SK-N-SH treated with all-trans-retinoic acid at 6 μM for 48 hours (cell line): Measurements from ENCODE around the gene TIGD3.

Experiments used
- ATAC-seq: fragments of 200-7000 bp; cut with Tn5 transposase; 3 replicates; pipeline ENCODE4 v1.9.1; 2020; ENCODE audit warnings: mild to moderate bottlenecking, moderate library complexity
- ARNTL ChIP-seq: fragments of 450-650 bp; formaldehyde crosslinking; IDR thresholded peaks from 2 replicates; pipeline ENCODE4 v1.5.0; 2020; ENCODE audit warnings: low read depth, mild to moderate bottlenecking, moderate library complexity, borderline replicate concordance
- BACH2 ChIP-seq: fragments of 250-450 bp; sonication (Bioruptor Pico); IDR thresholded peaks from 2 replicates; pipeline ENCODE4 v1.9.0; 2021; ENCODE audit warnings: mild to moderate bottlenecking, borderline replicate concordance
- CREB5 ChIP-seq: fragments of 250-450 bp; sonication (Bioruptor Pico); IDR thresholded peaks from 2 replicates; pipeline ENCODE4 v1.5.1; 2020; ENCODE audit warnings: low read depth, mild to moderate bottlenecking, moderate library complexity
- CSDC2 ChIP-seq: fragments of 250-450 bp; sonication (Bioruptor Pico); IDR thresholded peaks from 2 replicates; pipeline ENCODE4 v1.5.0; 2020; ENCODE audit warnings: mild to moderate bottlenecking, moderate library complexity
- CSRNP3 ChIP-seq: fragments of 250-450 bp; sonication (Bioruptor Pico); IDR thresholded peaks from 2 replicates; pipeline ENCODE4 v1.5.1; 2021; ENCODE audit warnings: mild to moderate bottlenecking, moderate library complexity
- ESRRG ChIP-seq: fragments of 250-450 bp; sonication (Bioruptor Pico); IDR thresholded peaks from 2 replicates; pipeline ENCODE4 v1.6.1; 2021; ENCODE audit warnings: mild to moderate bottlenecking
- ISL1 ChIP-seq: fragments of 250-450 bp; sonication (Bioruptor Pico); IDR thresholded peaks from 2 replicates; pipeline ENCODE4 v2.1.2; 2022; ENCODE audit warnings: mild to moderate bottlenecking, moderate library complexity
- OSR1 ChIP-seq: fragments of 250-450 bp; sonication (Bioruptor Pico); IDR thresholded peaks from 2 replicates; pipeline ENCODE4 v1.8.0; 2022; ENCODE audit warnings: moderate library complexity, mild to moderate bottlenecking, inconsistent platforms
- PATZ1 ChIP-seq: fragments of 250-450 bp; sonication (Bioruptor Pico); IDR thresholded peaks from 2 replicates; pipeline ENCODE4 v1.8.0; 2020; ENCODE audit warnings: mild to moderate bottlenecking, moderate library complexity, borderline replicate concordance
- POU6F1 ChIP-seq: fragments of 250-450 bp; sonication (Bioruptor Pico); IDR thresholded peaks from 2 replicates; pipeline ENCODE4 v1.8.0; 2021; ENCODE audit warnings: low read depth, mild to moderate bottlenecking, moderate library complexity, borderline replicate concordance
- RARB ChIP-seq: fragments of 250-450 bp; sonication (Bioruptor Pico); IDR thresholded peaks from 2 replicates; pipeline ENCODE4 v1.8.0; 2021; ENCODE audit warnings: mild to moderate bottlenecking, moderate library complexity
- SNAI2 ChIP-seq: fragments of 250-450 bp; sonication (Bioruptor Pico); IDR thresholded peaks from 2 replicates; pipeline ENCODE4 v1.5.0; 2020; ENCODE audit warnings: mild to moderate bottlenecking, moderate library complexity
- TOX ChIP-seq: fragments of 250-450 bp; sonication (Bioruptor Pico); IDR thresholded peaks from 2 replicates; pipeline ENCODE4 v1.8.0; 2021; ENCODE audit warnings: mild to moderate bottlenecking, moderate library complexity, borderline replicate concordance
- TSHZ2 ChIP-seq: fragments of 250-450 bp; sonication (Bioruptor Pico); IDR thresholded peaks from 2 replicates; pipeline ENCODE4 v1.5.0; 2020; ENCODE audit warnings: mild to moderate bottlenecking, moderate library complexity
- ZC3H10 ChIP-seq: fragments of 250-450 bp; sonication (Bioruptor Pico); IDR thresholded peaks from 2 replicates; pipeline ENCODE4 v1.5.1; 2021; ENCODE audit warnings: mild to moderate bottlenecking, moderate library complexity
- ZFP30 ChIP-seq: fragments of 450-650 bp; formaldehyde crosslinking; IDR thresholded peaks from 2 replicates; pipeline ENCODE4 v1.5.0; 2022; ENCODE audit warnings: mild to moderate bottlenecking, moderate library complexity
- ZNF70 ChIP-seq: fragments of 450-650 bp; formaldehyde crosslinking; IDR thresholded peaks from 2 replicates; pipeline ENCODE4 v1.5.0; 2020; ENCODE audit warnings: mild to moderate bottlenecking, moderate library complexity
- ZNF8 ChIP-seq: fragments of 450-650 bp; formaldehyde crosslinking; IDR thresholded peaks from 2 replicates; pipeline ENCODE4 v1.5.0; 2020; ENCODE audit warnings: mild to moderate bottlenecking, moderate library complexity

Gene TIGD3

DNA sequence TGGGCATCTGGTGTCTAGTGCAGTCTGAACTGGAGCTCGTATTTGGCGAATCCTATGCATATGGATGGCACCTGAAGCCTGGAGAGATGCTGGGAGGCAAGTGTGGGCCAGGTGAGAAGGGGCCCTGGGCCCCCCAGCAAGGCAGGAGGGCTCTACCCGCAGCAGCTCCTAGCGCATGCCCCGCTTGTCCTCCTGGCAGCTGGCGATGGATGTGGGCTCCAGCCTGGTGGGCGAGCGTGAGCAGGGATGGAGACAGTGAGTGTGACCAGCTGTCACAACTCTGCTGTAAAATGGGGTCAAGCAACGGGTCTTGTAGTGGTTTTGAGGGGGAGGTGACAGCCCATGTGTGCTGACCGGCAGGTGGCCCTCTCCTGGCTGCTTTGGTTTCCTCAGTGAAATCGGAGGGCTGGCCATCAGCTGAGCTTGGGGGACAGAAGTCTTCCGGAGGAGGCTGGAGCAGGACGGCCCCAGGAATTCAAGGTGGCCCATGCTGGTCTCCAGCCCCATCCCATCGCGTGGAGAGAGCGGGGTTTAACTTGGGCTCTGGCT, 43.9 kb downstream of the TIGD3 start:
- no peak for TF ChIP-seq BACH2 (CRISPR knock-in tag)
- no peak for TF ChIP-seq TOX
- no peak for TF ChIP-seq CSRNP3 (CRISPR knock-in tag)
- TF ChIP-seq TSHZ2 (CRISPR knock-in tag), result no peak
- no peak for TF ChIP-seq ESRRG
- no peak for TF ChIP-seq CREB5
- no peak for TF ChIP-seq POU6F1 (CRISPR knock-in tag)
- TF ChIP-seq SNAI2 (CRISPR knock-in tag), result no peak
- TF ChIP-seq ZFP30 (CRISPR knock-in tag), result no peak
- no peak for TF ChIP-seq ZNF70
- no peak for TF ChIP-seq RARB (CRISPR knock-in tag)
- no peak for TF ChIP-seq ZNF8 (CRISPR knock-in tag)
- no peak for TF ChIP-seq CSDC2 (CRISPR knock-in tag)
- no peak for TF ChIP-seq ISL1 (CRISPR knock-in tag)
- no peak for TF ChIP-seq ARNTL (CRISPR knock-in tag)
- no peak for TF ChIP-seq OSR1 (CRISPR knock-in tag)
- no peak for TF ChIP-seq ZC3H10 (CRISPR knock-in tag)
- no peak for ATAC-seq

DNA sequence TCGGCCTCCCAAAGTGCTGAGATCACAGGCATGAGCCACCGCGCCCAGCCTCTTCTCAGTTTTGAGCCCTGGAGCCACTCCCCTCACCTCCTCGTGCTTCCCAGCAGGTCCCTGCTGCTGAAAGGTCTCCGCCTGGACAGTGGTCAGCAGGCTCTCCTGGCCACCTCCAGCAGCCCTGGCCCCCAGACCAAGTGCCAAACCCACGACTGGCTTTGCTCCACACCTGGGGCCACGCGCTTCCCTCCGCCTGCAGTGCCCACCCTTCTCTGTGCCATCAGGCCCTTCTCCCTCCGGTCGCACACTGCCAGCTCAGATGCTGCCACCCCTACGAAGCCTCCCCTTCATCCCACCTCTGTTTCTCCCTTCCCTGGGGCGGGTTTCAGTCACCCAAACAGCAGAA, 44.7 kb downstream of the TIGD3 start:
- no peak for TF ChIP-seq OSR1 (CRISPR knock-in tag)
- no peak for TF ChIP-seq ARNTL (CRISPR knock-in tag)
- TF ChIP-seq BACH2 (CRISPR knock-in tag), result no peak
- no peak for TF ChIP-seq ZNF70
- TF ChIP-seq TSHZ2 (CRISPR knock-in tag), result no peak
- ATAC-seq, result no peak

DNA sequence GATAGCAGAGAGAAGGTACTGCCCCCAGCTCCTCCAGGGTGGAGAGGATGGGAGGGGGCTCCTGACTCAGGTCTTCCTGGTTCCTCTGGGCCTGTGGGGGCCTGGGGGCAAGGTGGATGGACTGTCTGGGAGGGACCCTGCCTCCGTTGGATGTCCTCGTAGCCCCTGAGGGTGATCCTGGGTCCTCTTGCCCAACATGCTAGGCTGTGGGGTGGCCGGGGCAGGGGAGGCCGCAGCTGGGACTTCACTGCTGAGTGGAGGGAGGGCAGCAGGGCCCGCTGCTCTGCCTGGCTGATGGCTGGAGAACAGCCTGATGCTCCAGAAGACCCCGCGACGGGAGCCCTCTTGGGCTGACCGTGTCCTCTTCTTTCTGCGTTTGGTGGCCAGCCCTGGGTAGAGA, 45.3 kb downstream of the TIGD3 start:
- ATAC-seq, result no peak
- TF ChIP-seq ZFP30 (CRISPR knock-in tag) (no peak), CSRNP3 (CRISPR knock-in tag) (no peak), ISL1 (CRISPR knock-in tag) (no peak), TSHZ2 (CRISPR knock-in tag) (no peak), PATZ1 (CRISPR knock-in tag) (no peak), ESRRG (no peak), ZNF70 (no peak), ZNF8 (CRISPR knock-in tag) (no peak)
